Glutamatergic neuron (in vitro differentiated cells): ENCODE data around the gene SALL2. TPM values are rescaled to one million over a fixed set of nuclear protein-coding genes. Genes with fewer than 3 reads are reported as not detected.

ENCODE experiments used
- DNase-seq: peaks from one replicate; pipeline ENCODE4 v3.0.0; 2022
- H3K27ac Mint-ChIP-seq: one replicate; pipeline ENCODE4 v1.8.0; 2020; ENCODE audit warnings: mild to moderate bottlenecking, mixed read lengths, inconsistent platforms; ENCODE audit not compliant: unreplicated experiment
- H3K27me3 Mint-ChIP-seq: one replicate; pipeline ENCODE4 v1.8.0; 2020; ENCODE audit warnings: mild to moderate bottlenecking, moderate library complexity, mixed read lengths, inconsistent platforms; ENCODE audit not compliant: unreplicated experiment
- H3K36me3 Mint-ChIP-seq: one replicate; pipeline ENCODE4 v1.8.0; 2020; ENCODE audit warnings: mild to moderate bottlenecking, mixed read lengths, inconsistent platforms; ENCODE audit not compliant: unreplicated experiment
- H3K4me1 Mint-ChIP-seq: one replicate; pipeline ENCODE4 v1.8.0; 2020; ENCODE audit warnings: mild to moderate bottlenecking, low read depth, mixed read lengths, inconsistent platforms; ENCODE audit not compliant: unreplicated experiment
- H3K4me3 Mint-ChIP-seq: one replicate; pipeline ENCODE4 v1.8.0; 2020; ENCODE audit warnings: mild to moderate bottlenecking, mixed read lengths, inconsistent platforms; ENCODE audit not compliant: unreplicated experiment
- H3K9me3 Mint-ChIP-seq: one replicate; pipeline ENCODE4 v1.8.0; 2020; ENCODE audit warnings: mild to moderate bottlenecking, moderate library complexity, mixed read lengths, inconsistent platforms; ENCODE audit not compliant: unreplicated experiment
- CTCF ChIP-seq: fragments of 200-600 bp; sonication (generic); IDR thresholded peaks from one replicate; pipeline ENCODE4 v1.5.0; 2021; ENCODE audit not compliant: partially characterized antibody, unreplicated experiment
- total RNA-seq: library from RNA; stranded (reverse); fragmentation: NEBNext Ultra II Directional; extraction: Animal tissue kit (Norgen Biotek cat#: 25700); gene quantifications from one replicate; pipeline ENCODE4 v1.2.1, GENCODE V29; 2021; ENCODE audit not compliant: unreplicated experiment

The SALL2 gene
- total RNA-seq, 1 donor from 2014 or later: 62.9 TPM

DNA sequence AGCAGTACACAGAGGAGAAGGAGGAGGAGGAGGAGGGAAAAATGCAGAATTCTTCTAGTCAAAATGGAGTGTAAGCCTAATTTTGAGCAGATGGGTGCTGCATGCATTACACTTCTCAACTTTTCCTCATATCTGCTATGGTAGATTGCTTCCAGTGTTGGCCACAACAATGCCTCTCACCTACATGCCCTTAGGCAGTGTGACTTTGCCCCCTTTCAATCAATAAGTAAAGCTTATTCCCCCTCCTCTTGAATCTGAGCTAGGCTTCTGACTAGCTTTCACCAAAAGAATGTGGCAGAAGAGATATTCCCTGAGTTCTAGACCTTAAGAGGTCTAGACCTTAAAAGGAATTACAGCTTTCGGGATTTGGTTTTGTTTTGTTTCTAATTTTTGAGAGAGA, 11.8 kb downstream of the SALL2 start:
- no peak for TF ChIP-seq CTCF
- Mint-ChIP-seq H3K4me3 (no peak overlapping the region), H3K9me3 (peaks cover 14% of the 10 kb centered on the region), H3K27ac (no peak overlapping the region), H3K36me3 (peaks cover 5% of the 10 kb centered on the region), H3K27me3 (peaks cover 12% of the 10 kb centered on the region), H3K4me1 (peaks cover 9% of the 10 kb centered on the region)
- DNase-seq: no peak

- no peaks in the 10 kb centered on the region for H3K36me3 Mint-ChIP-seq
- H3K9me3 Mint-ChIP-seq: peaks cover 9% of the 10 kb centered on the region
- H3K27ac Mint-ChIP-seq: peak within 1 kb of the TSS; percentile 98
- peaks cover 12% of the 10 kb centered on the region for H3K27me3 Mint-ChIP-seq
- H3K4me1 Mint-ChIP-seq: peaks cover 9% of the 10 kb centered on the region
- DNase-seq: peak; percentile 88
- peak within 1 kb of the TSS; percentile 96 for H3K4me3 Mint-ChIP-seq
- no peak for TF ChIP-seq CTCF
Observed at GRCh38 chr14:21510735-21511657, 15.2 kb downstream of the SALL2 start, which contains the start of gene METTL3. Gene METTL3 (minus strand): TSS chr14:21511340. CDS start chr14:21511223, 117 bp downstream.

DNA sequence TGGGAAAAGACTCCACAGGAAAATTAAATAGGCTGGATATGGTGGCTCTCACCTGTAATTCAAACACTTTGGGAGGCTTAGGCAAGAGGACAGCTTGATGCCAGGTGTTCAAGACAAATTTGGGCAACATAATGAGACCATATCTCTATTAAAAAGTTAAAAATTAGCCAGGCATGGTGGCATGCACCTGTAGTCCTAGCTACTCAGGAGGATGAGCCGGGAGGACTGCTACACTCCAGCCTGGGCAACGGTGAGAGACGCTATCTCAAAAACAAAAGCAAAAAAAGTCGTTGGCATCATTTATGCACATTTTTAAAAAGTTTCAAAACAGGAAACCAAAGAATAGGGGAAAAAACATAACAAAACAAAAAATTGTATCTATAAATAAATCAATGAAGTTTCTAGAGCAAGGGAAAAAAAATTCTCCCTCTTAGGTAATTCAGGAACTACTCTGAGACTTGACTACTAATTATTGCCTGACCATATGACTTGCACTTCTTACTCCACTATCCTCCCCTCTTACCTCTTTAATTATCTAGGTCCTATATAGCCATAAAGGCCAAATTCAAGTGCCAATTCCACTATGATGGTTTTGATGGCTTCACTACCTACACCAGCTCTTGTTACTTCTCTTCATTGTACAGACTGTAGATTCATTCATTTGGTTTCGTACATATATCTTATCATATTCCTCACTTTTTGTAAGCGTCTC, 16.6 kb downstream of the SALL2 start:
- Mint-ChIP-seq H3K36me3 (no peaks in the 10 kb centered on the region), H3K9me3 (peaks cover 9% of the 10 kb centered on the region), H3K27ac (no peak overlapping the region), H3K4me3 (peak overlapping the region; percentile 96), H3K4me1 (peaks cover 9% of the 10 kb centered on the region), H3K27me3 (peaks cover 12% of the 10 kb centered on the region)
- no peak for TF ChIP-seq CTCF
- no peak for DNase-seq

- no peak overlapping the region for H3K27ac Mint-ChIP-seq
- peaks cover 8% of the 10 kb centered on the region for H3K4me1 Mint-ChIP-seq
- no peak for TF ChIP-seq CTCF
- peaks cover 6% of the 10 kb centered on the region for H3K9me3 Mint-ChIP-seq
- H3K4me3 Mint-ChIP-seq: no peak overlapping the region
- H3K27me3 Mint-ChIP-seq: peaks cover 7% of the 10 kb centered on the region
- H3K36me3 Mint-ChIP-seq: no peaks in the 10 kb centered on the region
- no peak for DNase-seq
Observed at GRCh38 chr14:21506557-21506956, 19.6 kb downstream of the SALL2 start.

GRCh38 chr14:21505012-21505553, 21.1 kb downstream of the SALL2 start:
- no peak overlapping the region for H3K27ac Mint-ChIP-seq
- no peak for TF ChIP-seq CTCF
- no peaks in the 10 kb centered on the region for H3K36me3 Mint-ChIP-seq
- no peaks in the 10 kb centered on the region for H3K27me3 Mint-ChIP-seq
- no peak overlapping the region for H3K4me3 Mint-ChIP-seq
- H3K9me3 Mint-ChIP-seq: no peaks in the 10 kb centered on the region
- DNase-seq: no peak
- H3K4me1 Mint-ChIP-seq: peaks cover 3% of the 10 kb centered on the region
